Right renal cortex interstitium (tissue), 3 donors: ENCODE data around the gene SLC27A3. TPM values are rescaled to one million over a fixed set of nuclear protein-coding genes. Genes with fewer than 3 reads are reported as not detected.
"Not testable (repeated sequence)": the region's sequence is repeated elsewhere in the genome, so short reads cannot be mapped to it uniquely, and the experiment has no call there.

Source experiments
- DNase-seq, 3 donors: peaks; one replicate each; pipeline ENCODE4 v3.0.0-alpha.2; 2013; ENCODE audit warnings: low read depth in 3 of 3, low spot score in 2 of 3
- polyA plus RNA-seq, 3 donors: library from polyadenylated mRNA; unstranded; fragments of 120-200 nt; gene quantifications; one replicate each; pipeline ENCODE4 v1.2.1, GENCODE V29; 2013; ENCODE audit not compliant: insufficient read length in 3 of 3

SLC27A3 gene
- polyA plus RNA-seq, 3 donors: 31.5 to 33.3 (median 33.0) TPM

- no peak for DNase-seq
Measured at GRCh38 chr1:153763365-153764225, 11.6 kb upstream of the SLC27A3 start.

GRCh38 chr1:153764310-153764709 lies 10.9 kb upstream of the SLC27A3 start:
- DNase-seq: no peak

- not testable (repeated sequence) for DNase-seq
Measured at GRCh38 chr1:153766663-153767062, 8.5 kb upstream of the SLC27A3 start.

- DNase-seq: no peak
Measured at GRCh38 chr1:153767519-153767918, 7.7 kb upstream of the SLC27A3 start.

- no peak for DNase-seq
Measured at GRCh38 chr1:153768316-153769181, 6.7 kb upstream of the SLC27A3 start.

- DNase-seq: no peak
Measured at GRCh38 chr1:153769221-153769620, 6.0 kb upstream of the SLC27A3 start.

GRCh38 chr1:153770797-153771196 lies 4.4 kb upstream of the SLC27A3 start:
- DNase-seq: no peak

- no peak for DNase-seq
Measured at GRCh38 chr1:153771261-153771660, 3.9 kb upstream of the SLC27A3 start.

- DNase-seq: no peak
Measured at GRCh38 chr1:153771841-153772593, 3.2 kb upstream of the SLC27A3 start.

- no peak for DNase-seq
Measured at GRCh38 chr1:153773096-153773921, 1.9 kb upstream of the SLC27A3 start.

GRCh38 chr1:153774026-153774595 lies 1.1 kb upstream of the SLC27A3 start:
- DNase-seq: no peak

GRCh38 chr1:153775458-153776327 lies 486 bp downstream of the SLC27A3 start:
- no peak for DNase-seq

- DNase-seq: no peak
Measured at GRCh38 chr1:153776352-153776751, 1.1 kb downstream of the SLC27A3 start.

GRCh38 chr1:153776845-153777370 lies 1.7 kb downstream of the SLC27A3 start:
- no peak for DNase-seq

GRCh38 chr1:153777648-153778047 lies 2.4 kb downstream of the SLC27A3 start:
- no peak for DNase-seq

- DNase-seq: no peak
Measured at GRCh38 chr1:153778051-153778823, 3.0 kb downstream of the SLC27A3 start.

- no peak for DNase-seq
Measured at GRCh38 chr1:153778824-153779519, 3.8 kb downstream of the SLC27A3 start.
